NB4 (cell line): ENCODE data around the gene ALG1L2.
"Not testable (repeated sequence)": the region's sequence is repeated elsewhere in the genome, so short reads cannot be mapped to it uniquely, and the experiment has no call there.

Source experiments
- DNase-seq: peaks from one replicate; pipeline ENCODE4 v3.0.0; 2010; ENCODE audit warnings: low read depth
- H3K4me3 ChIP-seq: one replicate; pipeline ENCODE4 v1.5.1; 2011; ENCODE audit warnings: mild to moderate bottlenecking, low read depth, low read length, moderate library complexity
- CTCF ChIP-seq: IDR thresholded peaks from one replicate; pipeline ENCODE4 v1.5.1; 2012; ENCODE audit warnings: low read depth, low read length
- MAX ChIP-seq: IDR thresholded peaks from 2 replicates; pipeline ENCODE4 v1.6.1; 2011; ENCODE audit warnings: low read depth, low read length
- MYC ChIP-seq: IDR thresholded peaks from 2 replicates; pipeline ENCODE4 v1.6.1; 2011; ENCODE audit warnings: low read depth, low read length
- POLR2A ChIP-seq: IDR thresholded peaks from 2 replicates; pipeline ENCODE4 v1.6.1; 2011; ENCODE audit warnings: mild to moderate bottlenecking; ENCODE audit not compliant: insufficient read length; ENCODE audit errors: extremely low read depth

Gene ALG1L2

GRCh38 chr3:130073582-130073981 is 8.0 kb upstream of the ALG1L2 start:
- DNase-seq = peak; percentile 46
- TF ChIP-seq POLR2A (no peak), MAX (no peak), CTCF (no peak), MYC (no peak)
- no peak overlapping the region for H3K4me3 ChIP-seq

GRCh38 chr3:130077636-130078035 is 4.0 kb upstream of the ALG1L2 start:
- DNase-seq = no peak
- no peak overlapping the region for H3K4me3 ChIP-seq
- TF ChIP-seq CTCF (no peak), POLR2A (no peak), MYC (no peak), MAX (no peak)

- H3K4me3 ChIP-seq, DNase-seq: not testable (repeated sequence)
Measured at GRCh38 chr3:130083363-130084090, 1.9 kb downstream of the ALG1L2 start.

GRCh38 chr3:130084436-130084980 is 2.9 kb downstream of the ALG1L2 start:
- DNase-seq = no peak
- TF ChIP-seq MAX (no peak), MYC (no peak), CTCF (no peak), POLR2A (no peak)
- no peak overlapping the region for H3K4me3 ChIP-seq

GRCh38 chr3:130085881-130086280 is 4.2 kb downstream of the ALG1L2 start:
- no peak overlapping the region for H3K4me3 ChIP-seq
- TF ChIP-seq POLR2A = no peak
- no peak for TF ChIP-seq CTCF
- no peak for TF ChIP-seq MAX
- TF ChIP-seq MYC = no peak
- DNase-seq = no peak

- H3K4me3 ChIP-seq = not testable (repeated sequence)
- peak; percentile 59 for DNase-seq
Measured at GRCh38 chr3:130086628-130087027, 5.0 kb downstream of the ALG1L2 start.

- DNase-seq = no peak
- TF ChIP-seq MAX = no peak
- no peak for TF ChIP-seq MYC
- TF ChIP-seq CTCF = no peak
- TF ChIP-seq POLR2A = no peak
- no peak overlapping the region for H3K4me3 ChIP-seq
Measured at GRCh38 chr3:130088061-130088460, 6.4 kb downstream of the ALG1L2 start.

- not testable (repeated sequence) for DNase-seq
Measured at GRCh38 chr3:130090681-130091080, 9.1 kb downstream of the ALG1L2 start.

More at GRCh38 chr3:130090681-130091080, 9.1 kb downstream of the ALG1L2 start:
- not testable (repeated sequence) for H3K4me3 ChIP-seq
